Heart left ventricle (tissue), 16 donors: Measurements from ENCODE around the gene SLCO3A1. TPM values are rescaled to one million over a fixed set of nuclear protein-coding genes. Genes with fewer than 3 reads are reported as not detected.

Experiments used
- ATAC-seq, 4 donors: fragments of 200-7000 bp; cut with Tn5 transposase; one replicate each; pipeline ENCODE4 v1.9.1; 2020 to 2022; ENCODE audit warnings: moderate library complexity in 4 of 4, mild to moderate bottlenecking in 3 of 4, moderate number of reproducible peaks in 1 of 4
- DNase-seq, 5 donors: peaks; one replicate each; pipeline ENCODE4 v3.0.0-alpha.2; 2020
- H3K27ac ChIP-seq, 12 donors: fragments of 200-600 bp; sonication (generic) in 4 of 12; one replicate each; pipeline versions ENCODE4 v1.5.0 to v1.8.0; 2016 to 2022; ENCODE audit warnings: mild to moderate bottlenecking in 2 of 12
- H3K27me3 ChIP-seq, 9 donors: fragments of 200-600 bp; sonication (generic) in 2 of 9; one replicate each; pipeline versions ENCODE4 v1.5.1 to v1.8.0; 2016 to 2022; ENCODE audit warnings: mild to moderate bottlenecking in 3 of 9
- H3K36me3 ChIP-seq, 9 donors: fragments of 200-600 bp; sonication (generic) in 2 of 9; one replicate each; pipeline versions ENCODE4 v1.5.0 to v1.8.0; 2018 to 2022; ENCODE audit warnings: mild to moderate bottlenecking in 2 of 9
- H3K4me1 ChIP-seq, 12 donors: fragments of 200-600 bp; sonication (generic) in 4 of 12; one replicate each; pipeline versions ENCODE4 v1.5.0 to v1.8.0; 2016 to 2022; ENCODE audit warnings: mild to moderate bottlenecking in 3 of 12
- H3K4me3 ChIP-seq, 12 donors: fragments of 200-600 bp; sonication (generic) in 4 of 12; one replicate each; pipeline versions ENCODE4 v1.5.0 to v1.8.0; 2017 to 2022; ENCODE audit warnings: mild to moderate bottlenecking in 9 of 12, moderate library complexity in 4 of 12
- H3K9me3 ChIP-seq, 12 donors: fragments of 200-600 bp; sonication (generic) in 4 of 12; one replicate each; pipeline versions ENCODE4 v1.5.0 to v1.8.0; 2016 to 2022; ENCODE audit warnings: mild to moderate bottlenecking in 1 of 12
- POLR2A ChIP-seq, 2 donors: fragments of 450-650 bp; IDR thresholded peaks; one replicate each; pipeline ENCODE4 v1.6.1; 2017; ENCODE audit warnings: antibody characterized with exemption in 2 of 2, mild to moderate bottlenecking in 2 of 2, moderate library complexity in 2 of 2
- WGBS, 4 donors: extraction: QIAGEN DNeasy Blood & Tissue Kit in 2 of 4; methylation state at CpG; one replicate each; pipeline versions ENCODE4 v1.1.5 to v1.1.7; 2013 to 2018; 5-methylcytosine and 5-hydroxymethylcytosine counted together
- intact Hi-C, 10 donors: fragments of 100-400 bp; cut with DNase I; formaldehyde crosslinking; loops; one replicate each; pipeline versions ENCODE4 v1.11.1 to v1.14.2; 2022
- polyA plus RNA-seq, 2 donors: library from polyadenylated mRNA; stranded (reverse); fragments of 200-250 nt; gene quantifications; one replicate each; pipeline ENCODE4 v1.2.3, GENCODE V29; 2013
- total RNA-seq, 9 donors: library from RNA; depleted of rRNA in 2 of 9; stranded (reverse); fragments of >200 nt in 2 of 9; fragmentation: NEBNext Ultra II Directional in 3 of 9; extraction: Animal tissue kit (Norgen Biotek cat#: 25700) in 3 of 9; gene quantifications; one replicate each; pipeline versions ENCODE4 v1.1.0 to v1.2.4, GENCODE V29; 2016 to 2023
- TF ChIP-seq, protein P1 (sequence below), 12 donors: fragments of 200-600 bp; sonication (generic) in 4 of 12; IDR thresholded peaks; one replicate each; pipeline versions ENCODE4 v1.5.0 to v1.8.0; 2018 to 2022; ENCODE audit warnings: antibody characterized with exemption in 12 of 12, mild to moderate bottlenecking in 5 of 12
- donor health status: ischemic (EF 13 %, LVEDD 7.1; RV severe dilation, severe dysfunction).
- donor health status: healthy with polysubstance abuse.
- donor health status: DM: no; HTN: yes; CAD: no.
- donor health status: DM: no; HTN: no; CAD: no.
- donor health status: ischemic (EF 25% LVEDD 6.9; RV normal size, moderate dysfunction).
- donor health status: ischemic (EF 25% LVEDD 5.7; RV mildly dilated, moderate dysfunction).
- donor health status: healthy.
- donor health status: DM: yes; HTN: yes; CAD: no.
- donor health status: ischemic (EF 35%, LVEDD 5.7; RV mildly dilated, moderate dysfunction).
- donor health status: nonischemic (EF 11% LVEDD 7.7; RV severe dilation, severe dysfunction).
- donor health status: DM: yes; HTN: yes; CAD: no.
- donor health status: PGD.
- donor health status: ischemic (EF 29% LVEDD 5.4; RV normal size, mild dysfunction).
- donor health status: nonischemic (EF 23%, LVEDD 6.1; RV moderate dilation, normal function).

The SLCO3A1 gene
- total and polyA plus RNA-seq, 11 donors = 26.3 to 64.2 (median 50.2) TPM

DNA sequence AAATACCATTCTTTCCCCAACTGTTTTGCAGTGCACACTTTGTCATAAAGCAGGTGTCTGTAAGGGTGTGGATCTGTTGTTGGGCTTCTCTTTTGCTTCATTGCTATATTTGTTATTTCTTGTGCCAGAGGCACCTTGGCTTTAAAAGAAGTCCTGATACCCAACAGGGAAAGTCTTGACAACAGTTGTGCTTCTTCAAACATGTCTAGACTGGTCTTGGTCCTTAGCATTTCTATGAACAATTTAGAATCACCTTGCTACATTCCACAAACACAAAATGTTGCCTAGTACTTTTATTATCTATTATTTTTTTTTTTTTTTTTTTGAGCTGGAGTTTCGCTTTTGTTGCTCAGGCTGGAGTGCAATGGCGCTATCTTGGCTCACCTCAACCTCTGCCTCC, 233.7 kb downstream of the SLCO3A1 start:
- H3K36me3 ChIP-seq = no peaks in the 10 kb centered on the region
- H3K27me3 ChIP-seq = no peaks in the 10 kb centered on the region
- no peak overlapping the region for H3K4me3 ChIP-seq
- DNase-seq (no peak), ATAC-seq (no peak)
- H3K4me1 ChIP-seq = peaks cover 0 to 29% (median 16%) of the 10 kb centered on the region in 12 donors
- H3K9me3 ChIP-seq = no peaks in the 10 kb centered on the region
- H3K27ac ChIP-seq = no peak overlapping the region
- TF ChIP-seq POLR2A (IDR thresholded peaks at IDR 0.05) = no peak
- TF ChIP-seq, protein P1, sequence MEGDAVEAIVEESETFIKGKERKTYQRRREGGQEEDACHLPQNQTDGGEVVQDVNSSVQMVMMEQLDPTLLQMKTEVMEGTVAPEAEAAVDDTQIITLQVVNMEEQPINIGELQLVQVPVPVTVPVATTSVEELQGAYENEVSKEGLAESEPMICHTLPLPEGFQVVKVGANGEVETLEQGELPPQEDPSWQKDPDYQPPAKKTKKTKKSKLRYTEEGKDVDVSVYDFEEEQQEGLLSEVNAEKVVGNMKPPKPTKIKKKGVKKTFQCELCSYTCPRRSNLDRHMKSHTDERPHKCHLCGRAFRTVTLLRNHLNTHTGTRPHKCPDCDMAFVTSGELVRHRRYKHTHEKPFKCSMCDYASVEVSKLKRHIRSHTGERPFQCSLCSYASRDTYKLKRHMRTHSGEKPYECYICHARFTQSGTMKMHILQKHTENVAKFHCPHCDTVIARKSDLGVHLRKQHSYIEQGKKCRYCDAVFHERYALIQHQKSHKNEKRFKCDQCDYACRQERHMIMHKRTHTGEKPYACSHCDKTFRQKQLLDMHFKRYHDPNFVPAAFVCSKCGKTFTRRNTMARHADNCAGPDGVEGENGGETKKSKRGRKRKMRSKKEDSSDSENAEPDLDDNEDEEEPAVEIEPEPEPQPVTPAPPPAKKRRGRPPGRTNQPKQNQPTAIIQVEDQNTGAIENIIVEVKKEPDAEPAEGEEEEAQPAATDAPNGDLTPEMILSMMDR (IDR thresholded peaks at IDR 0.05) = no peak
- WGBS, 4 donors = 90 to 98% (median 96%) methylated on average over 2 of the region's 2 CpGs
- intact Hi-C loops = loop anchor here in 2 of 10 donors (5.0 to 10.0 kb wide), 3 partner anchors 380 to 562 kb away; no protein-coding TSS in a partner anchor

GRCh38 chr15:92091155-92091734, 237.7 kb downstream of the SLCO3A1 start:
- H3K4me1 ChIP-seq = peaks cover 0 to 44% (median 8%) of the 10 kb centered on the region in 12 donors
- no peaks in the 10 kb centered on the region for H3K9me3 ChIP-seq
- ATAC-seq (peak in 3 of 4 donors; percentile 53 to 59 (median 54)), DNase-seq (peak in 2 of 5 donors; percentile 54 to 67)
- WGBS, 4 donors = 72 to 86% (median 75%) methylated on average over 15 to 17 of the region's 17 CpGs
- H3K27me3 ChIP-seq = no peaks in the 10 kb centered on the region
- H3K27ac ChIP-seq = no peak overlapping the region
- H3K36me3 ChIP-seq = peaks cover 0 to 16% (median 10%) of the 10 kb centered on the region in 9 donors
- H3K4me3 ChIP-seq = no peak overlapping the region
- intact Hi-C loops = loop anchor here in 9 of 10 donors (10.0 kb wide), 6 partner anchors 134 to 1056 kb away; no protein-coding TSS in a partner anchor
- no peak for TF ChIP-seq POLR2A (IDR thresholded peaks at IDR 0.05)
- TF ChIP-seq, protein P1 (IDR thresholded peaks at IDR 0.05) = peak; percentile 35 to 62 (median 49)

- WGBS, 4 donors = 76 to 85% (median 79%) methylated on average over 9 to 10 of the region's 10 CpGs
- H3K4me3 ChIP-seq = no peak overlapping the region
- DNase-seq (no peak), ATAC-seq (peak in 3 of 4 donors; percentile 10 to 19 (median 17))
- H3K27ac ChIP-seq = no peak overlapping the region
- no peaks in the 10 kb centered on the region for H3K9me3 ChIP-seq
- H3K36me3 ChIP-seq = peaks cover 0 to 24% (median 12%) of the 10 kb centered on the region in 9 donors
- no peaks in the 10 kb centered on the region for H3K27me3 ChIP-seq
- peaks cover 0 to 53% (median 8%) of the 10 kb centered on the region in 12 donors for H3K4me1 ChIP-seq
- no peak for TF ChIP-seq POLR2A (IDR thresholded peaks at IDR 0.05)
- TF ChIP-seq, protein P1 (IDR thresholded peaks at IDR 0.05) = no peak
- intact Hi-C loops = loop anchor here in 9 of 10 donors (10.0 kb wide), 6 partner anchors 132 to 1058 kb away; no protein-coding TSS in a partner anchor
These were observed 239.0 kb downstream of the SLCO3A1 start for GRCh38 chr15:92092289-92093105.

DNA sequence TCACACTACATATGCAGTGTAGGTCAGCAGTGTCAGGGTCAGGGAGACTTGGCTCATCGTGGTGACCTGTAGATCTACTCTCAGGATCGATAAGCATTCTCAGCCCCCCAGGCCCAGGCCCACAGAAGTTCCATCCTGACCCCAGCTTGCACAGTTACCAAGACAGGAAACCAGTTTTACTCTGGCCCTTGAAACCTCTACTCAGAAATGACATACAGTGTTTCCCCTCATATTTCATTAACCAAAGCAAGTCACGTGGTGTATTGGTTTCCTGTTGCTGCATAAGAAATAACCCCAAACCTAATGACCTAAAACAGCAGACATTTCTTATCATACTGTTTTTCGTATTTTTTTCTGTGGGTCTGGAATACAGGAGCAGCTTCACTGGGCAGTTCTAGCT, 242.2 kb downstream of the SLCO3A1 start:
- no peak for TF ChIP-seq POLR2A (IDR thresholded peaks at IDR 0.05)
- TF ChIP-seq, protein P1 (IDR thresholded peaks at IDR 0.05) = no peak
- DNase-seq (no peak), ATAC-seq (no peak)
- peaks cover 0 to 24% (median 12%) of the 10 kb centered on the region in 9 donors for H3K36me3 ChIP-seq
- H3K27me3 ChIP-seq = no peaks in the 10 kb centered on the region
- intact Hi-C loops = loop anchor here (2.0 to 10.0 kb wide), 14 partner anchors 107 to 1061 kb away; partner anchors contain the start of gene ST8SIA2 (in 1 of the 10)
- WGBS, 4 donors = 77 to 91% (median 86%) methylated on average over 4 of the region's 4 CpGs
- peak overlapping the region in 1 of 12 donors; percentile 37 for H3K27ac ChIP-seq
- H3K4me3 ChIP-seq = no peak overlapping the region
- H3K4me1 ChIP-seq = peaks cover 0 to 64% (median 17%) of the 10 kb centered on the region in 12 donors
- no peaks in the 10 kb centered on the region for H3K9me3 ChIP-seq
